ENCODE results near the gene CCDC184. TPM values are rescaled to one million over a fixed set of nuclear protein-coding genes. Genes with fewer than 3 reads are reported as not detected.

The CCDC184 gene
- total RNA-seq, 1 experiment from 2014 or later = not detected

DNA sequence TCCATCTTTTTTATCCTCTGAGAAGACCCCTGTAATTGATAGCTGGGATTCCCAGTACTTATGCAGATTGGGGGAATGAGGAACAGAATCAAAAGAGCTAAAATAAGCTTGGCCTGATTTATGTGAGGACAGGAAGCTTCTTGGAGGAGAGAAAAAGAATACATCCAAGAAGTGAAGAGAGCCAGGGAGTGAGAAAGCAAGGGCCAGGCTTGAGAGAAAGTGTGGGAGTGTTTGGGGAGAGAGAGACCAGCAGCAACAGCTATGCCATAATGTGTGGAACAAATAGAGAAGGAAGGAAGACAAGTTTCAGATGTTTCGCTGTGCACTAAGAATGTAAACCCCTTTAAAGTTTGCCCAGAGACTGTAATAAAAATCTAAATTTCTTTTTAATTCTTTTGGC lies 4.0 kb upstream of the CCDC184 start:
- Histone ChIP-seq H3K9me2 (ENCODE audit: insufficient read depth) (no peaks in the 10 kb centered on the region), H3K4me3 (no peak overlapping the region), H3F3A (ENCODE audit: insufficient read depth, low read depth) (no peaks in the 10 kb centered on the region), H3K9me3 (ENCODE audit: insufficient read depth, low read depth) (no peaks in the 10 kb centered on the region), H3K4me1 (replicated peaks; ENCODE audit: insufficient read depth) (peaks cover 8% of the 10 kb centered on the region), H4K20me1 (ENCODE audit: insufficient read depth) (no peaks in the 10 kb centered on the region), H3K4me2 (no peak overlapping the region), H3K79me2 (ENCODE audit: low read depth) (no peaks in the 10 kb centered on the region), H3K27ac (no peak overlapping the region), H2AFZ (no peak overlapping the region), H3K27me3 (ENCODE audit: insufficient read depth, low read depth) (peaks cover 21% of the 10 kb centered on the region), H3K36me3 (ENCODE audit: low read depth) (no peaks in the 10 kb centered on the region)
- BruUV-seq (replicated peaks) = no TSS peak
- TF ChIP-seq CTCF (conservative IDR thresholded peaks at IDR 0.05) (no peak), EZH2 (IDR thresholded peaks at IDR 0.05; ENCODE audit: low read depth) (no peak)
- ChIA-PET CTCF (interaction anchor here (0.6 to 0.9 kb wide), 2 partner anchors 309 to 436 kb away, joined by 3 read pairs; no protein-coding TSS in a partner anchor), POLR2A (ENCODE audit: unreplicated experiment) (no interaction called here)
- no peak for DNase-seq
- intact Hi-C loops (cut with micrococcal nuclease; ENCODE audit: unreplicated experiment) = no loop called here

- H3K9me3 ChIP-seq (ENCODE audit: insufficient read depth, low read depth) = no peaks in the 10 kb centered on the region
- DNase-seq = no peak
- H2AFZ ChIP-seq = no peak overlapping the region
- no peak overlapping the region for H3K27ac ChIP-seq
- H3K9me2 ChIP-seq (ENCODE audit: insufficient read depth) = no peaks in the 10 kb centered on the region
- CTCF ChIA-PET = no interaction called here
- POLR2A ChIA-PET (ENCODE audit: unreplicated experiment) = no interaction called here
- H3K4me1 ChIP-seq (replicated peaks; ENCODE audit: insufficient read depth) = peaks cover 8% of the 10 kb centered on the region
- TF ChIP-seq CTCF (conservative IDR thresholded peaks at IDR 0.05) (no peak), EZH2 (IDR thresholded peaks at IDR 0.05; ENCODE audit: low read depth) (no peak)
- intact Hi-C loops (cut with micrococcal nuclease; ENCODE audit: unreplicated experiment) = loop anchor here (10.0 kb wide), 1 partner anchor 434 kb away; no protein-coding TSS in a partner anchor
- H3F3A ChIP-seq (ENCODE audit: insufficient read depth, low read depth) = no peaks in the 10 kb centered on the region
- no peaks in the 10 kb centered on the region for H3K36me3 ChIP-seq (ENCODE audit: low read depth)
- no peak overlapping the region for H3K4me3 ChIP-seq
- H4K20me1 ChIP-seq (ENCODE audit: insufficient read depth) = no peaks in the 10 kb centered on the region
- peaks cover 21% of the 10 kb centered on the region for H3K27me3 ChIP-seq (ENCODE audit: insufficient read depth, low read depth)
- no TSS peak for BruUV-seq (replicated peaks)
- H3K79me2 ChIP-seq (ENCODE audit: low read depth) = no peaks in the 10 kb centered on the region
- H3K4me2 ChIP-seq = no peak overlapping the region
Observed at GRCh38 chr12:48180424-48180823, 3.0 kb upstream of the CCDC184 start.

DNA sequence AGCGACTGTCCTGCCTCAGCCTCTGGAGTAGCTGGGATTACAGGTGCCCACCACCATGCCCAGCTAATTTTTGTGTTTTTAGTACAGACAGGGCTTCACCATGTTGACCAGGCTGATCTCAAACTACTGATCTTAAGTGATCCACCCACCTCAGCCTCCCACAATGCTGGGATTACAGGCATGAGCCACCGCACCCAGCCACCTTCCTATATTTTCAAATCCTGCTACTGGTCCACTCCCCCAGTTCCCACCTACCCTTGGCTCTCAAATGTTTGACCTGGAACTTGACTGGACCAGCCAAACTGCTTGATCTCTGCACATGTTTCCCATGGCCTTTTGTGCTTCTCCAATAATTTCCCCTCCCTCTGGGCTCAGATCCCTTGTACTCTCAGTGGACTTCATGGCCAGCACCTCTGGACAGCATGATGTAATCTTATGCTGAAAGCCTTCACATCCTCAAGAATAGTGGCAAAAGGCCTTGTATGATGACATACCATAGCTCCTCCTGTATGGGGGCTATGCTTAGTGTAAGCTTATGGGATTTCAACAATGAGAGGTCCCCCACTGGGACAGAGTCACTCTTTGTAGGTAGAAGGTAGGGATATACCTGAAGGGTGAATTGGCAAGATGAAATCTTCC lies 2.5 kb upstream of the CCDC184 start:
- Histone ChIP-seq H3F3A (ENCODE audit: insufficient read depth, low read depth) (no peaks in the 10 kb centered on the region), H3K36me3 (ENCODE audit: low read depth) (no peaks in the 10 kb centered on the region), H3K4me3 (no peak overlapping the region), H3K4me2 (no peak overlapping the region), H2AFZ (no peak overlapping the region), H3K27me3 (ENCODE audit: insufficient read depth, low read depth) (peaks cover 21% of the 10 kb centered on the region), H3K79me2 (ENCODE audit: low read depth) (no peaks in the 10 kb centered on the region), H4K20me1 (ENCODE audit: insufficient read depth) (no peaks in the 10 kb centered on the region), H3K9me2 (ENCODE audit: insufficient read depth) (no peaks in the 10 kb centered on the region), H3K4me1 (replicated peaks; ENCODE audit: insufficient read depth) (peaks cover 3% of the 10 kb centered on the region), H3K27ac (no peak overlapping the region), H3K9me3 (ENCODE audit: insufficient read depth, low read depth) (no peaks in the 10 kb centered on the region)
- intact Hi-C loops (cut with micrococcal nuclease; ENCODE audit: unreplicated experiment) = loop anchor here (10.0 kb wide), 1 partner anchor 434 kb away; no protein-coding TSS in a partner anchor
- ChIA-PET POLR2A (ENCODE audit: unreplicated experiment) (no interaction called here), CTCF (interaction anchor here (0.6 kb wide), 1 partner anchor 454 kb away, joined by 5 read pairs; no protein-coding TSS in a partner anchor)
- no peak for DNase-seq
- TF ChIP-seq CTCF (conservative IDR thresholded peaks at IDR 0.05) (no peak), EZH2 (IDR thresholded peaks at IDR 0.05; ENCODE audit: low read depth) (no peak)
- no TSS peak for BruUV-seq (replicated peaks)

Measured in PC-9 (cell line).